ENCODE results near the gene SCFD1. TPM values are rescaled to one million over a fixed set of nuclear protein-coding genes. Genes with fewer than 3 reads are reported as not detected.
"Not testable (repeated sequence)": the region's sequence is repeated elsewhere in the genome, so short reads cannot be mapped to it uniquely, and the experiment has no call there.

SCFD1 gene, protein sequence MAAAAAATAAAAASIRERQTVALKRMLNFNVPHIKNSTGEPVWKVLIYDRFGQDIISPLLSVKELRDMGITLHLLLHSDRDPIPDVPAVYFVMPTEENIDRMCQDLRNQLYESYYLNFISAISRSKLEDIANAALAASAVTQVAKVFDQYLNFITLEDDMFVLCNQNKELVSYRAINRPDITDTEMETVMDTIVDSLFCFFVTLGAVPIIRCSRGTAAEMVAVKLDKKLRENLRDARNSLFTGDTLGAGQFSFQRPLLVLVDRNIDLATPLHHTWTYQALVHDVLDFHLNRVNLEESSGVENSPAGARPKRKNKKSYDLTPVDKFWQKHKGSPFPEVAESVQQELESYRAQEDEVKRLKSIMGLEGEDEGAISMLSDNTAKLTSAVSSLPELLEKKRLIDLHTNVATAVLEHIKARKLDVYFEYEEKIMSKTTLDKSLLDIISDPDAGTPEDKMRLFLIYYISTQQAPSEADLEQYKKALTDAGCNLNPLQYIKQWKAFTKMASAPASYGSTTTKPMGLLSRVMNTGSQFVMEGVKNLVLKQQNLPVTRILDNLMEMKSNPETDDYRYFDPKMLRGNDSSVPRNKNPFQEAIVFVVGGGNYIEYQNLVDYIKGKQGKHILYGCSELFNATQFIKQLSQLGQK
- 38.7 TPM for total RNA-seq (ENCODE audit: unreplicated experiment)
- long read RNA-seq, transcript SCFD1-203 (25 exons, 2,359 nt) = major isoform, 5 of 10 reads
- long read RNA-seq, partial matches to known transcripts = 1 of 10 reads
- long read RNA-seq, other reads (novel, unspliced or antisense) = 2 of 10 reads

- H3K4me3 Mint-ChIP-seq (ENCODE audit: unreplicated experiment) = peak within 1 kb of the TSS; percentile 97
- TF ChIP-seq, protein P1, sequence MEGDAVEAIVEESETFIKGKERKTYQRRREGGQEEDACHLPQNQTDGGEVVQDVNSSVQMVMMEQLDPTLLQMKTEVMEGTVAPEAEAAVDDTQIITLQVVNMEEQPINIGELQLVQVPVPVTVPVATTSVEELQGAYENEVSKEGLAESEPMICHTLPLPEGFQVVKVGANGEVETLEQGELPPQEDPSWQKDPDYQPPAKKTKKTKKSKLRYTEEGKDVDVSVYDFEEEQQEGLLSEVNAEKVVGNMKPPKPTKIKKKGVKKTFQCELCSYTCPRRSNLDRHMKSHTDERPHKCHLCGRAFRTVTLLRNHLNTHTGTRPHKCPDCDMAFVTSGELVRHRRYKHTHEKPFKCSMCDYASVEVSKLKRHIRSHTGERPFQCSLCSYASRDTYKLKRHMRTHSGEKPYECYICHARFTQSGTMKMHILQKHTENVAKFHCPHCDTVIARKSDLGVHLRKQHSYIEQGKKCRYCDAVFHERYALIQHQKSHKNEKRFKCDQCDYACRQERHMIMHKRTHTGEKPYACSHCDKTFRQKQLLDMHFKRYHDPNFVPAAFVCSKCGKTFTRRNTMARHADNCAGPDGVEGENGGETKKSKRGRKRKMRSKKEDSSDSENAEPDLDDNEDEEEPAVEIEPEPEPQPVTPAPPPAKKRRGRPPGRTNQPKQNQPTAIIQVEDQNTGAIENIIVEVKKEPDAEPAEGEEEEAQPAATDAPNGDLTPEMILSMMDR (IDR thresholded peaks at IDR 0.05; ENCODE audit: unreplicated experiment) = no peak
- H3K36me3 Mint-ChIP-seq (ENCODE audit: low read depth, unreplicated experiment) = no peaks in the 10 kb centered on the region
- H3K27ac Mint-ChIP-seq (ENCODE audit: unreplicated experiment) = peak within 1 kb of the TSS; percentile 98
- peak; percentile 87 for DNase-seq (ENCODE audit: low spot score)
- peaks cover 5% of the 10 kb centered on the region for H3K27me3 Mint-ChIP-seq (ENCODE audit: unreplicated experiment)
- H3K4me1 Mint-ChIP-seq (ENCODE audit: unreplicated experiment) = peaks cover 16% of the 10 kb centered on the region
- H3K9me3 Mint-ChIP-seq (ENCODE audit: unreplicated experiment) = no peaks in the 10 kb centered on the region
Measured at GRCh38 chr14:30621940-30622830, at the start of gene SCFD1. TSS of gene SCFD1 (plus strand) at chr14:30622319. CDS start at chr14:30622339, 20 bp downstream.

DNA sequence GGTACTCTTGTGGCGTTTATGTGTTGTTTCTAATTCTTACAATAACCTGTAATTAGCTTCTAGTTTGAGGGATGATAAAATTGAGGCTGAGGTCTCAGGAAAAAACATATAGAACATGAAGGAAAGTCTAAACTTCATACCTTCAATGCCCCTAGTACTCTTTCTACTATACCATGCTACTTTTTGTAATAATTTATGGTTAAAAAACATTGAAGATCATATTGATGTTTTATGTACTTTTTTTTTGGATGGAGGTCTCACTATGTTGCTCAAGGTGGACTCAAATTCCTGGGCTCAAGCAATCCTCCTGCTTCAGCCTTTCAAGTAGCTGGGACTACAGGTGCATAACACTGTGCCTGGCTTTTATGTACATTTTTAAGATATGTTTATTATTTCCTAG, 49.3 kb upstream of the SCFD1 start:
- H3K9me3 Mint-ChIP-seq (ENCODE audit: unreplicated experiment) = no peaks in the 10 kb centered on the region
- H3K4me1 Mint-ChIP-seq (ENCODE audit: unreplicated experiment) = peaks cover 43% of the 10 kb centered on the region
- H3K4me3 Mint-ChIP-seq (ENCODE audit: unreplicated experiment) = no peak overlapping the region
- H3K27ac Mint-ChIP-seq (ENCODE audit: unreplicated experiment) = no peak overlapping the region
- TF ChIP-seq, protein P1 (IDR thresholded peaks at IDR 0.05; ENCODE audit: unreplicated experiment) = no peak
- no peaks in the 10 kb centered on the region for H3K27me3 Mint-ChIP-seq (ENCODE audit: unreplicated experiment)
- no peaks in the 10 kb centered on the region for H3K36me3 Mint-ChIP-seq (ENCODE audit: low read depth, unreplicated experiment)
- DNase-seq (ENCODE audit: low spot score) = no peak

DNA sequence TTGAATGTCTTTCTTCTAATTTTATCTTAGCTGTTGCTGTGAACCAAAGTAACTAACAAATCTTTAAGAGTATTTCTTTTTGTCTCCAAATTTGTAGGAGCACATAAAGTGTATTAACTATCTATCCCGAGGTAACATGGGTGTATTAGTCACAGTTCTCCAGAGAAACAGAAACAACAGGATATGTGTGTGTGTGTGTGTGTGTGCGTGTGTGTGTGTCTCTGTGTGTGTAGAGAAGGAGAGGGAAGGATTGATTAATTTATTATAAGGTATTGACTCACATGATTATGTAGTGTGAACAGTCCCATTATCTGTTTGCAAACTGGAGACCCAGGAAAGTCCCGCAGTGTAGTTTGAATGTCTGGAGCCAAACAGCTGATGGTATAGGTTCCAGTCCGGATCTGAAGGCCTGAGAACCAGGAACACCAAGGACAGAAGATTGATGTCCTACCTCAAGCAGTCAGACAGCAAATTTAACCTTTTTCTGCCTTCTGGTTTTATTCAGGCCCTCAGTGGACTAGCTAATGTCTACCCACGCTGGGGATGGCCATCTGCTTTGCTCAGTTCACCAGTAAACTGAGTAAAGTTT, 48.8 kb upstream of the SCFD1 start:
- no peak for DNase-seq (ENCODE audit: low spot score)
- Mint-ChIP-seq H3K36me3 (ENCODE audit: low read depth, unreplicated experiment) (no peaks in the 10 kb centered on the region), H3K9me3 (ENCODE audit: unreplicated experiment) (no peaks in the 10 kb centered on the region), H3K4me3 (ENCODE audit: unreplicated experiment) (no peak overlapping the region), H3K27me3 (ENCODE audit: unreplicated experiment) (no peaks in the 10 kb centered on the region), H3K4me1 (ENCODE audit: unreplicated experiment) (peaks cover 41% of the 10 kb centered on the region), H3K27ac (ENCODE audit: unreplicated experiment) (peak overlapping the region; percentile 68)
- TF ChIP-seq, protein P1 (IDR thresholded peaks at IDR 0.05; ENCODE audit: unreplicated experiment) = no peak

DNA sequence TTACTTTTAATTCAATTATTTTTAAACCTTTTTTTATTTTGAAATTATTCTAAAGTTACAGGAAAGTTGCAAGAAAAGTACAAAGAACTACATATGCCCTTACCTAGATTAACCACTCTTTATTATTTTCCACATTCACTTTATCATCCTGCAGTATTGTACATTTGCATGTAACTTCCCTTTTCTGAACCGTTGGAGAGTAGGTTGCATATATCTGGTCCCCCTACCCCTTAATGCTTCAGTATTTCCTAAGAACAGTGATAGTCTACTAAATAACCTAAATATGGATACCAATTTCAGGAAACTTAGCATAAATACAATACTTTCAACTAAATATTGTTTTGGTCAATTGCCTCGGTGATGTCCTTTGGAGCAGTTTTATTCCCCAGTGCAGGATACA, 48.2 kb upstream of the SCFD1 start:
- DNase-seq (ENCODE audit: low spot score) = no peak
- H3K27ac Mint-ChIP-seq (ENCODE audit: unreplicated experiment) = no peak overlapping the region
- no peaks in the 10 kb centered on the region for H3K27me3 Mint-ChIP-seq (ENCODE audit: unreplicated experiment)
- H3K9me3 Mint-ChIP-seq (ENCODE audit: unreplicated experiment) = no peaks in the 10 kb centered on the region
- peaks cover 40% of the 10 kb centered on the region for H3K4me1 Mint-ChIP-seq (ENCODE audit: unreplicated experiment)
- H3K36me3 Mint-ChIP-seq (ENCODE audit: low read depth, unreplicated experiment) = no peaks in the 10 kb centered on the region
- TF ChIP-seq, protein P1 (IDR thresholded peaks at IDR 0.05; ENCODE audit: unreplicated experiment) = no peak
- H3K4me3 Mint-ChIP-seq (ENCODE audit: unreplicated experiment) = no peak overlapping the region

GRCh38 chr14:30574777-30575176, 47.3 kb upstream of the SCFD1 start:
- not testable (repeated sequence) for H3K36me3 Mint-ChIP-seq (ENCODE audit: low read depth, unreplicated experiment); H3K27me3 Mint-ChIP-seq (ENCODE audit: unreplicated experiment); DNase-seq (ENCODE audit: low spot score); H3K27ac Mint-ChIP-seq (ENCODE audit: unreplicated experiment); H3K9me3 Mint-ChIP-seq (ENCODE audit: unreplicated experiment); H3K4me3 Mint-ChIP-seq (ENCODE audit: unreplicated experiment)
- H3K4me1 Mint-ChIP-seq (ENCODE audit: unreplicated experiment) = peaks cover 38% of the 10 kb centered on the region

DNA sequence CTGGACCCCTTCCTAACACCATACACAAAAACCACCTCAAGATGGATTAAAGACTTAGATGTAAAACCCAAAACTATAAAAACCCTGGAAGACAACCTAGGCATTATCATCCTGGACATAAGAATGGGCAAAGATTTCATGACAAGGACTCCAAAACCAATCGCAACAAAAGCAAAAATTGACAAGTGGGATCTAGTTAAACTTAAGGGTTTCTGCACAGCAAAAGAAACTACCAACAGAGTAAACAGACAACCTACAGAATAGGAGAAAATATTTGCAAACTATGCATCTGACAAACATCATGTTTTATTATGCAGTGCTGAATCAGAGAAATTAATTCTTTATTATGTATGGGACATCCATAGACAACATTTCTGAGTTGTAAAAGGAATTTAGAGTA, 45.8 kb upstream of the SCFD1 start:
- H3K4me1 Mint-ChIP-seq (ENCODE audit: unreplicated experiment) = peaks cover 24% of the 10 kb centered on the region
- H3K9me3 Mint-ChIP-seq (ENCODE audit: unreplicated experiment); H3K4me3 Mint-ChIP-seq (ENCODE audit: unreplicated experiment); DNase-seq (ENCODE audit: low spot score); H3K27ac Mint-ChIP-seq (ENCODE audit: unreplicated experiment); H3K27me3 Mint-ChIP-seq (ENCODE audit: unreplicated experiment); H3K36me3 Mint-ChIP-seq (ENCODE audit: low read depth, unreplicated experiment): not testable (repeated sequence)
